Subcutaneous adipose tissue (tissue), 4 donors: Measurements from ENCODE around the gene CREB3L2. TPM values are rescaled to one million over a fixed set of nuclear protein-coding genes. Genes with fewer than 3 reads are reported as not detected.

Source experiments
- total RNA-seq, 4 donors: library from RNA; depleted of rRNA; stranded (reverse); fragments of >200 nt; gene quantifications; one replicate each; pipeline ENCODE4 v1.1.0, GENCODE V29; 2016
- TF ChIP-seq, protein P1 (sequence below): fragments of 450-650 bp; IDR thresholded peaks from one replicate; pipeline ENCODE4 v1.5.1; 2016; ENCODE audit warnings: low read depth, mild to moderate bottlenecking, control low read depth, antibody characterized with exemption, moderate library complexity

The CREB3L2 gene
- total RNA-seq, 4 donors from 2014 or later: 26.9 to 78.4 (median 30.8) TPM

DNA sequence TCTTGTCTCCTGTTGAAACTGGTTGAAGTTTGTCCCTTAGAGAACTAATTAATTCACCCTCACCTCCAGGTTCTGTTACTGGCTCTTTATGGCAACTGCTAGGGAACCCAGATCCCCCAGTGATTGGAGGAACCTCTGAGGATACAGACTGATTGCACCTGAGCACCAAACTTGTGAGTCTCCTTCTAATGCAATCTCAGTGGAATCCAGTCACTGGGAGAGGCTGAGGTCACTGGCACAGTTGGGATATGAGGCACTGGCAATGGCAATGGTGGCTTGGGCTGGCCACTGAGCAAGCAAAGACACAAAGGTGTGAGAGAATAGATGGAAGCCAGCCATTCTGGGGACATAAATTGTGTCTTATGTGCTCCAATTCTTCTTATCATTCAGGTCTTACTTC, 149.8 kb downstream of the CREB3L2 start:
- TF ChIP-seq, protein P1, sequence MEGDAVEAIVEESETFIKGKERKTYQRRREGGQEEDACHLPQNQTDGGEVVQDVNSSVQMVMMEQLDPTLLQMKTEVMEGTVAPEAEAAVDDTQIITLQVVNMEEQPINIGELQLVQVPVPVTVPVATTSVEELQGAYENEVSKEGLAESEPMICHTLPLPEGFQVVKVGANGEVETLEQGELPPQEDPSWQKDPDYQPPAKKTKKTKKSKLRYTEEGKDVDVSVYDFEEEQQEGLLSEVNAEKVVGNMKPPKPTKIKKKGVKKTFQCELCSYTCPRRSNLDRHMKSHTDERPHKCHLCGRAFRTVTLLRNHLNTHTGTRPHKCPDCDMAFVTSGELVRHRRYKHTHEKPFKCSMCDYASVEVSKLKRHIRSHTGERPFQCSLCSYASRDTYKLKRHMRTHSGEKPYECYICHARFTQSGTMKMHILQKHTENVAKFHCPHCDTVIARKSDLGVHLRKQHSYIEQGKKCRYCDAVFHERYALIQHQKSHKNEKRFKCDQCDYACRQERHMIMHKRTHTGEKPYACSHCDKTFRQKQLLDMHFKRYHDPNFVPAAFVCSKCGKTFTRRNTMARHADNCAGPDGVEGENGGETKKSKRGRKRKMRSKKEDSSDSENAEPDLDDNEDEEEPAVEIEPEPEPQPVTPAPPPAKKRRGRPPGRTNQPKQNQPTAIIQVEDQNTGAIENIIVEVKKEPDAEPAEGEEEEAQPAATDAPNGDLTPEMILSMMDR: no peak

DNA sequence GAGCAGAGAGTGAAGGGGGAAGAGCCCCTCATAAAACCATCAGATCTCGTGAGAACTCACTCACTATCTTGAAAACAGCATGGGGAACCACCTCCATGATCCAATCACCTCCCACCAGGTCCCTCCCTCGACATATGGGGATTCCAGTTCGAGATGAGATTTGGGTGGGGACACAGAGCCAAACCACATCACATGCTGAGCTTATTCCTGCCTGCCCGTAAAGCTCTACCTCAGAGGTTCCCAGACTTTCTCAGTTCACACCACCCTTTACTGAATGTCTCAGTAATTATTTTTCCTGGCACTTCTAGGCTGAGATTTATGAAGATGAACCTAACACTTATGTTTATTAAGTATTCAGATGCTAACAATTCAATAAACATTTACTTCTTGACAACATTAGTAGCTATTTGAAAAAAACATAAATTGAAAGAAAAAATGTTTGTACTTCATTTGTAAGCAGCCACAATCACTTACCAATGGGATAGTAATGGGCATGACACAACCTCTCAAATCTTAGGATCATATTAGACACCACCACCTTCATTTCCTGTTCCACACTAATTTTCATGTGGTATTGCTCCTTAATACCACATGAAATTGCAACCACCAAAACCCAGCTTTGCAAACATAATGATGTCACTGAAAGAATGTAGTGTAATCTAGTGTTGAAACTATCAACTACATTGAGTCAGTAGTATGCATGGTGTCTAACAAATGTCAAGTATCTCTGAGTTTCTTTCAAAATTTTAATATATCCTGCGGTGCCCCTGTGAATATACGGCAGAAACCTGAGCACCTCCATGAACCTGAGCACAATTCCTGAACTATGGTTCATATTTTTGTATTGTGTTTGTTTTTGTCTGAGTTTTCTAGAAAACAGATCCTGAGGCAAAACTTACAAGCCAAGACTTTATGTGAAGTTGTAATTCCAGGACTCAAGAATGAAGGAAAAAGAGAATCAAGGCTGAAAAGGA, 150.6 kb downstream of the CREB3L2 start:
- TF ChIP-seq, protein P1: no peak

DNA sequence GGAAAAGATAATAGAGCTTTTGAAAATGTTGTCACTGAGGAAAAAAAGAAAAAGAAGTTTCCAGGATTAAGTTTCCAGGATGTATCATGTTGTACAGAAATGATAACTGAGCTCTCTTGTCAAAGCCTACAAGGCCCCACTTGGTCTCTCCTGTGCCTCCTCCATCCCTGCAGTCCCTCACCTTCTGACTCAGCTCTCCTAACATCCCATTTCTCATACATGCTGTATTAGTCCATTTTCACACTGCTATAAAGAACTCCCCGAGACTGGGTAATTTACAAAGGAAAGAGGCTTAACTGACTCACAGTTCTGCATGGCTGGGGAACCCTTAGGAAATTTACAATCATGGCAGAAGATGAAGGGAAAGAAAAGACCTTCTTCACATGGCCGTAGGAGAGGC, 151.3 kb downstream of the CREB3L2 start:
- TF ChIP-seq, protein P1: no peak

DNA sequence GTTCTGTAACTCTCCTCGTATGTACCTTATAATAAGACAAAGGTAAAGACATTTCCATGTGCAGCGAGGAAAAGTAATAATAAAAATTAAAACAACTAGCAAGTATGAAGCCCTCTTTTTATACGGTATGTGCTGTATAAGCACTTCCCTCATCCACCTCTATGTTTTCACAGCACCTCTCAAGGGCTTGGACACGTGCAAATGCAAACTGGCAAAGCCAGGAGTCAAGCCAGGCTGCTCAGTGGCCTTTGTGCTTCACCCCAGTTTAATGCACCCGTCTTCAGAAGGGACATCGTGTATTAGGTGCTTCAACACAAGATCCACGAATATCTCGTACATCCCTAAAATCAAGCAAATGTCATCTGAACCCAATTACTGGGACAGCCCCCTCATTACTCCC, 153.8 kb downstream of the CREB3L2 start:
- TF ChIP-seq, protein P1: no peak

DNA sequence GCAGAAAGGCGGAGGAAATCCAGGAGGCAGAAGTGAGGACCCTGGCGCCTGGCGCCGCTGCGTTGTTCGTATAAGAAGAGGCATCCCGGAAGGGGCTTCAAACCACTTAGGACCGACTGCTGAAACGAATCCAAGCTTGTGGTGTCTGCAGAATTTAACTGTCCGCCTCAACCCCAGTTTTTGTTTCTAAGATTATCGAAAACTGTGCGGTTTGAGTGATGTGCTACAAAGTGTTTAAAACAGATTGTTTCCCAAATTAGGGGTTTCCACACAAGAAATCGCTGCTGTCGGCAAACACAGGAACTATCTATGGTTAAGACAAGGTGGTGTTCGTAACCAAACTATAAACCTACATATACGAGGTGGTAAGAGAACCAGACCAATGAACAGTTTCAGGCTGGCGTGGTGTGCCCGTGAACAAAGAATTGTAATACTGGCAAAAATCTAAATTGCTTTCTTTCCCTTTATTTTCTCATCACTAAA, 154.3 kb downstream of the CREB3L2 start:
- TF ChIP-seq, protein P1: no peak

DNA sequence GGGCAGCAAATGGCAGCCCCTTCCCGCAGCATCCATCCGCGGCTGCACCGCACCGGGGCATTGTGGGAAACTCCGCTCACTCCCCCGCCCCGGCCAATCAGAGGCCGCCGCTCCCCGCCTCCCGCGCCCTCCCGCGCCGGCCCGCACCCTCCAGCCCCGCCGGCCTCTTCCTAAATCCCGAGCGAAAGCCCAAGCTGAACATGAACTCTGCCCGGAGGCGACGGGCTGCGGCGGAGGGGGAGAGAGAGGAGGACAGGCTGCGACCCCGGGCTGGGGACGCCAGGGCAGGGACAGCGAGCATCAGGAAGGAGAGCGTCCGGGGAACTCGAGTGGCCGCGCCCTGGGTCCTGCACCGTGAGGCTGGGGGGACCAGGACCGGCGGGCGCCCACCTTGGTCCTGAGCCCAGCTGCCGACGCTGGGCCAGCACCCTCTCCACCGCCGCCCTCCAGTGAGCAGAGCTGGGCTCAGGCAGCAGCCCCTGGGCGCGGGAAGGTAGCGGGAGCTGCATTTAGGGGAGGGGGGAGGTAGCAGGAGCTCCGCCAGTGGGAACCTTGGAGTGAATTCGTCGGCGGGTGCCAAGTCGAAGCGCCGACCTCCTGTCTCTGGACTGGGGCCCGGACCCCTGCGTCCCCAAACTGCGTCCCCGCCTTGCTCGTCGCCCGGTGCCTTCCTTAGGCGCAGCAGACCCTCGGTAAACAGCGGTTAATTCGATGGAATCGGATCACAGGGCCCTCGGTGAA, 154.9 kb downstream of the CREB3L2 start, which contains the start of gene DGKI:
Gene DGKI, minus strand, starts transcription at position 148 of the 741 bp plus-strand sequence.
- TF ChIP-seq, protein P1: no peak

DNA sequence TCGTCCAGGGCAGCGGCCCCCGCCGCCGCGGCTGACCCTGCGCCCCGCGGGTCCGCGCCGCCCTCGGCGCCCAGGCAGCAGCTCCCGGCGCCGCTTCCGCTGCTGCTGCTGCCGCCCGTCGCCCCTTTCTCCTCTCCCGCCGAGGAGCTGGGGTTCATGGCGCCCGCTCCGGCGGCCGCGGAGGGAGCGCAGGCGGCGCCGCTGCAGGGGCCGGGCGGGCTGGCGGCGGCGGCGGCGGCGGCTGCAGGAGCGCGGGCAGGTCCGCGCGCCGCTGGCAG, 155.4 kb downstream of the CREB3L2 start:
- TF ChIP-seq, protein P1: no peak
